ENCODE results near the gene BAIAP2L1.

GRCh38 chr7:98312201-98312600 lies 88.7 kb downstream of the BAIAP2L1 start:
- TF ChIP-seq BCL11A (IDR thresholded peaks at IDR 0.05; ENCODE audit: low read depth in 2 of 2, low read length in 2 of 2), result no peak
- TF ChIP-seq RXRA (IDR thresholded peaks at IDR 0.05; ENCODE audit: insufficient read depth, low read depth, low read length), result no peak
- no peak for TF ChIP-seq ATF3 (IDR thresholded peaks at IDR 0.05; ENCODE audit: insufficient read depth, low read depth, low read length)
- TF ChIP-seq, protein P1, sequence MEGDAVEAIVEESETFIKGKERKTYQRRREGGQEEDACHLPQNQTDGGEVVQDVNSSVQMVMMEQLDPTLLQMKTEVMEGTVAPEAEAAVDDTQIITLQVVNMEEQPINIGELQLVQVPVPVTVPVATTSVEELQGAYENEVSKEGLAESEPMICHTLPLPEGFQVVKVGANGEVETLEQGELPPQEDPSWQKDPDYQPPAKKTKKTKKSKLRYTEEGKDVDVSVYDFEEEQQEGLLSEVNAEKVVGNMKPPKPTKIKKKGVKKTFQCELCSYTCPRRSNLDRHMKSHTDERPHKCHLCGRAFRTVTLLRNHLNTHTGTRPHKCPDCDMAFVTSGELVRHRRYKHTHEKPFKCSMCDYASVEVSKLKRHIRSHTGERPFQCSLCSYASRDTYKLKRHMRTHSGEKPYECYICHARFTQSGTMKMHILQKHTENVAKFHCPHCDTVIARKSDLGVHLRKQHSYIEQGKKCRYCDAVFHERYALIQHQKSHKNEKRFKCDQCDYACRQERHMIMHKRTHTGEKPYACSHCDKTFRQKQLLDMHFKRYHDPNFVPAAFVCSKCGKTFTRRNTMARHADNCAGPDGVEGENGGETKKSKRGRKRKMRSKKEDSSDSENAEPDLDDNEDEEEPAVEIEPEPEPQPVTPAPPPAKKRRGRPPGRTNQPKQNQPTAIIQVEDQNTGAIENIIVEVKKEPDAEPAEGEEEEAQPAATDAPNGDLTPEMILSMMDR (IDR thresholded peaks at IDR 0.05; ENCODE audit: control extremely low read depth in 1 of 3, insufficient read depth in 1 of 3, low read depth in 1 of 3, low read length in 3 of 3), result no peak
- TF ChIP-seq ATF2 (IDR thresholded peaks at IDR 0.05; ENCODE audit: low read length), result no peak
- TF ChIP-seq NANOG (IDR thresholded peaks at IDR 0.05; ENCODE audit: insufficient read depth, low read depth, low read length, poor library complexity, severe bottlenecking), result no peak
- no peak for TF ChIP-seq CREB1 (IDR thresholded peaks at IDR 0.05)
- no peak for TF ChIP-seq TAF1 (IDR thresholded peaks at IDR 0.05; ENCODE audit: low read depth, low read length)
- TF ChIP-seq POLR2AphosphoS5 (IDR thresholded peaks at IDR 0.05; ENCODE audit: low read depth, low read length), result no peak
- no peak for TF ChIP-seq SIN3A (conservative IDR thresholded peaks at IDR 0.05 in 1 of 2, IDR thresholded peaks at IDR 0.05 in 1 of 2; ENCODE audit: low read depth in 1 of 2, low read length in 2 of 2)
- no peak for TF ChIP-seq SUZ12 (IDR thresholded peaks at IDR 0.05; ENCODE audit: low read length)
